Right atrium auricular region (tissue), 2 donors: ENCODE results near the gene ASB10. TPM values are rescaled to one million over a fixed set of nuclear protein-coding genes. Genes with fewer than 3 reads are reported as not detected.

Experiments used
- DNase-seq: peaks from one replicate; pipeline ENCODE4 v3.0.0-alpha.2; 2019; ENCODE audit warnings: low spot score
- H3K27ac ChIP-seq, 2 donors: fragments of 200-600 bp; sonication (generic); 1 replicate in 1 of 2; 2 replicates in 1 of 2; pipeline ENCODE4 v1.5.1; 2016 to 2019
- H3K27me3 ChIP-seq, 2 donors: fragments of 200-600 bp; sonication (generic); one replicate each; pipeline versions ENCODE4 v1.5.1 to v1.6.0; 2017 to 2019
- H3K36me3 ChIP-seq: fragments of 200-600 bp; sonication (generic); one replicate; pipeline ENCODE4 v1.5.1; 2016
- H3K4me1 ChIP-seq, 2 donors: fragments of 200-600 bp; sonication (generic); one replicate each; pipeline versions ENCODE4 v1.5.1 to v1.6.0; 2017 to 2019
- H3K4me3 ChIP-seq, 2 donors: fragments of 200-600 bp; sonication (generic); 1 replicate in 1 of 2; 2 replicates in 1 of 2; pipeline ENCODE4 v1.5.1; 2017 to 2019; ENCODE audit warnings: mild to moderate bottlenecking in 1 of 2, moderate library complexity in 1 of 2
- H3K9me3 ChIP-seq, 2 donors: fragments of 200-600 bp; sonication (generic); one replicate each; pipeline ENCODE4 v1.5.1; 2019
- CTCF ChIP-seq, 2 donors: fragments of 200-600 bp; sonication (generic); IDR thresholded peaks; one replicate each; pipeline ENCODE4 v1.5.1; 2019; ENCODE audit warnings: antibody characterized with exemption in 2 of 2
- total RNA-seq, 2 donors: library from RNA; depleted of rRNA; stranded (reverse); fragments of >200 nt; gene quantifications; one replicate each; pipeline ENCODE4 v1.1.0, GENCODE V29; 2016

The ASB10 gene
- 10 to 100 TPM in 1 of 2 donors, 1 to 10 TPM in 1; 4.0 to 11.6 TPM for total RNA-seq

- TF ChIP-seq CTCF (IDR thresholded peaks at IDR 0.05), result no peak
- H3K4me3 ChIP-seq, result peak within 1 kb of the TSS; percentile 23 to 31
- peak within 1 kb of the TSS; percentile 81 to 90 for H3K27ac ChIP-seq
- H3K4me1 ChIP-seq, result peaks cover 0 to 3% of the 10 kb centered on the region in 2 donors
- no peak for DNase-seq
- H3K36me3 ChIP-seq, result no peaks in the 10 kb centered on the region
- H3K27me3 ChIP-seq, result no peaks in the 10 kb centered on the region
- no peaks in the 10 kb centered on the region for H3K9me3 ChIP-seq
These were observed at the start of gene ASB10 for GRCh38 chr7:151186640-151187408. ASB10 (minus strand) TSS chr7:151187250; CDS start chr7:151187130, 120 bp downstream.

GRCh38 chr7:151236406-151236805 is 49.4 kb upstream of the ASB10 start:
- Histone ChIP-seq H3K36me3 (peaks cover 65% of the 10 kb centered on the region), H3K27me3 (no peaks in the 10 kb centered on the region), H3K27ac (no peak overlapping the region), H3K4me3 (no peak overlapping the region), H3K4me1 (peaks cover 0 to 47% of the 10 kb centered on the region in 2 donors), H3K9me3 (no peaks in the 10 kb centered on the region)
- no peak for TF ChIP-seq CTCF (IDR thresholded peaks at IDR 0.05)
- DNase-seq, result no peak

GRCh38 chr7:151235091-151235787 is 48.2 kb upstream of the ASB10 start:
- DNase-seq, result no peak
- Histone ChIP-seq H3K36me3 (peaks cover 53% of the 10 kb centered on the region), H3K9me3 (no peaks in the 10 kb centered on the region), H3K4me1 (peaks cover 0 to 40% of the 10 kb centered on the region in 2 donors), H3K27me3 (no peaks in the 10 kb centered on the region), H3K27ac (no peak overlapping the region), H3K4me3 (no peak overlapping the region)
- no peak for TF ChIP-seq CTCF (IDR thresholded peaks at IDR 0.05)

GRCh38 chr7:151233804-151234203 is 46.8 kb upstream of the ASB10 start:
- Histone ChIP-seq H3K4me1 (peaks cover 0 to 32% of the 10 kb centered on the region in 2 donors), H3K9me3 (no peaks in the 10 kb centered on the region), H3K27me3 (no peaks in the 10 kb centered on the region), H3K27ac (peak overlapping the region in 1 of 2 donors; percentile 91), H3K4me3 (peak overlapping the region in 1 of 2 donors; percentile 87), H3K36me3 (peaks cover 39% of the 10 kb centered on the region)
- DNase-seq, result no peak
- TF ChIP-seq CTCF (IDR thresholded peaks at IDR 0.05), result no peak

- DNase-seq, result peak; percentile 74
- Histone ChIP-seq H3K27ac (peak overlapping the region; percentile 82 to 91), H3K36me3 (peaks cover 32% of the 10 kb centered on the region), H3K9me3 (no peaks in the 10 kb centered on the region), H3K4me3 (peak overlapping the region; percentile 79 to 87), H3K27me3 (no peaks in the 10 kb centered on the region), H3K4me1 (peaks cover 0 to 32% of the 10 kb centered on the region in 2 donors)
- no peak for TF ChIP-seq CTCF (IDR thresholded peaks at IDR 0.05)
These were observed 46.1 kb upstream of the ASB10 start for GRCh38 chr7:151232917-151233701.
